CD4-positive, alpha-beta T cell (primary cell): ENCODE data around the gene GIMAP5. TPM values are rescaled to one million over a fixed set of nuclear protein-coding genes. Genes with fewer than 3 reads are reported as not detected.

Experiments used
- ATAC-seq: fragments of 200-7000 bp; cut with Tn5 transposase; one replicate; pipeline ENCODE4 v1.10.0; 2022; ENCODE audit warnings: mild to moderate bottlenecking; ENCODE audit not compliant: poor library complexity
- CTCF ChIA-PET: fragments of 350-600 bp; sonication (Branson Sonifier 250); formaldehyde crosslinking; loops from one replicate; lab custom pipeline; 2021; ENCODE audit warnings: antibody characterized with exemption, inconsistent platforms; lab: Charles Lee
- POLR2A ChIA-PET: fragments of 350-600 bp; sonication (Branson Sonifier 250); formaldehyde crosslinking; loops from one replicate; lab custom pipeline; 2021; ENCODE audit warnings: antibody characterized with exemption, inconsistent platforms; lab: Charles Lee
- DNase-seq, 14 experiments: peaks; one replicate each; pipeline ENCODE4 v3.0.0-alpha.2; 2013 to 2020; ENCODE audit warnings: mixed read lengths in 2 of 14
- H3K27ac ChIP-seq, 2 donors: one replicate each; pipeline versions ENCODE4 v1.5.1 to v1.7.0; 2013; ENCODE audit warnings: low read length in 2 of 2, low read depth in 1 of 2, mild to moderate bottlenecking in 1 of 2
- H3K27me3 ChIP-seq, 2 experiments: 1 replicate in 1 of 2; 2 replicates in 1 of 2; pipeline versions ENCODE4 v1.6.1 to v1.7.0; 2013; ENCODE audit warnings: low read length in 2 of 2, control low read depth in 1 of 2, mild to moderate bottlenecking in 1 of 2, moderate library complexity in 1 of 2; ENCODE audit not compliant: insufficient read depth in 2 of 2, control insufficient read depth in 1 of 2
- H3K36me3 ChIP-seq: one replicate; pipeline ENCODE4 v1.6.1; 2013; ENCODE audit warnings: low read length, control low read depth; ENCODE audit not compliant: insufficient read depth
- H3K4me1 ChIP-seq: one replicate; pipeline ENCODE4 v1.6.1; 2013; ENCODE audit warnings: low read length, control low read depth; ENCODE audit not compliant: insufficient read depth
- H3K4me3 ChIP-seq: one replicate; pipeline ENCODE4 v1.5.1; 2013; ENCODE audit warnings: mild to moderate bottlenecking, low read length, moderate library complexity
- H3K9me3 ChIP-seq, 2 experiments: 1 replicate in 1 of 2; 2 replicates in 1 of 2; pipeline versions ENCODE4 v1.6.1 to v1.7.0; 2013; ENCODE audit warnings: low read length in 2 of 2, mild to moderate bottlenecking in 2 of 2, control low read depth in 1 of 2, moderate library complexity in 1 of 2; ENCODE audit not compliant: control insufficient read depth in 1 of 2, insufficient read depth in 1 of 2
- H3K27ac Mint-ChIP-seq: one replicate; pipeline ENCODE4 v1.8.0; 2020; ENCODE audit warnings: mixed read lengths
- H3K27me3 Mint-ChIP-seq: one replicate; pipeline ENCODE4 v1.8.0; 2021; ENCODE audit warnings: mixed read lengths
- H3K36me3 Mint-ChIP-seq: one replicate; pipeline ENCODE4 v1.8.0; 2021; ENCODE audit warnings: low read depth, mixed read lengths
- H3K4me1 Mint-ChIP-seq: one replicate; pipeline ENCODE4 v1.8.0; 2021; ENCODE audit warnings: low read depth, mixed read lengths
- H3K4me3 Mint-ChIP-seq: one replicate; pipeline ENCODE4 v1.8.0; 2020; ENCODE audit warnings: mild to moderate bottlenecking, mixed read lengths
- H3K9me3 Mint-ChIP-seq: one replicate; pipeline ENCODE4 v1.8.0; 2020; ENCODE audit warnings: mixed read lengths
- CTCF ChIP-seq: fragments of 200-600 bp; IDR thresholded peaks from one replicate; pipeline ENCODE4 v1.8.0; 2022; ENCODE audit warnings: antibody characterized with exemption, mild to moderate bottlenecking
- intact Hi-C, 2 experiments: fragments of 100-400 bp; cut with DNase I in 1 of 2; cut with micrococcal nuclease in 1 of 2; formaldehyde crosslinking; loops; one replicate each; pipeline versions ENCODE4 v1.15.1 to v1.9.0; 2023 to 2025; cut with DNase I, micrococcal nuclease
- total RNA-seq, 174 experiments: library from RNA in 2 of 174; stranded (reverse) in 2 of 174; gene quantifications; one replicate each; pipeline ENCODE4 v1.2.3 and lab custom pipeline; 2021 to 2026

Gene GIMAP5
- total RNA-seq, 2 experiments from 2014 or later, result 31.3 to 35.2 TPM

- no peak overlapping the region for H3K4me3 ChIP-seq
- H3K27ac ChIP-seq, result no peak overlapping the region
- no peak for TF ChIP-seq CTCF
- CTCF ChIA-PET, result interaction anchor here (0.8 kb wide), 1 partner anchor 54 kb away, joined by 3 read pairs; no protein-coding TSS in a partner anchor
- no peaks in the 10 kb centered on the region for H3K27me3 Mint-ChIP-seq
- H3K27me3 ChIP-seq, result no peaks in the 10 kb centered on the region
- ATAC-seq (no peak), DNase-seq (no peak)
- POLR2A ChIA-PET, result interaction anchor here (0.7 to 1.2 kb wide), 6 partner anchors 12 to 183 kb away, joined by 3 to 6 read pairs (median 3); partner anchors contain the start of genes GIMAP1, GIMAP2 and GIMAP6
- H3K27ac Mint-ChIP-seq, result no peak overlapping the region
- intact Hi-C loops, result loop anchor here in 1 of 2 experiments (5.0 kb wide), 1 partner anchor 121 kb away; no protein-coding TSS in a partner anchor
- no peak overlapping the region for H3K4me3 Mint-ChIP-seq
- H3K4me1 Mint-ChIP-seq, result no peaks in the 10 kb centered on the region
- no peaks in the 10 kb centered on the region for H3K36me3 ChIP-seq
- no peaks in the 10 kb centered on the region for H3K4me1 ChIP-seq
- H3K9me3 ChIP-seq, result peaks cover 8 to 63% of the 10 kb centered on the region in 2 experiments
- H3K9me3 Mint-ChIP-seq, result peaks cover 31% of the 10 kb centered on the region
- peaks cover 68% of the 10 kb centered on the region for H3K36me3 Mint-ChIP-seq
Measured at GRCh38 chr7:150703209-150703608, 34.0 kb upstream of the GIMAP5 start.

GRCh38 chr7:150715293-150715692 is 21.9 kb upstream of the GIMAP5 start:
- Histone ChIP-seq H3K4me3 (peak overlapping the region; percentile 79), H3K27me3 (no peaks in the 10 kb centered on the region), H3K9me3 (peaks cover 6% of the 10 kb centered on the region in 2 experiments), H3K27ac (peak overlapping the region; percentile 81 to 83), H3K4me1 (peaks cover 42% of the 10 kb centered on the region), H3K36me3 (peaks cover 20% of the 10 kb centered on the region)
- CTCF ChIA-PET, result interaction anchor here (1.0 to 4.4 kb wide), 17 partner anchors 10 to 311 kb away, joined by 3 to 29 read pairs (median 5); partner anchors contain the start of genes GIMAP5, GIMAP6 and GIMAP8
- no peak for TF ChIP-seq CTCF
- DNase-seq, result peak in 4 of 14 experiments; percentile 12 to 57 (median 50)
- Mint-ChIP-seq H3K27ac (peak overlapping the region; percentile 87), H3K27me3 (no peaks in the 10 kb centered on the region), H3K9me3 (peaks cover 3% of the 10 kb centered on the region), H3K4me1 (peaks cover 71% of the 10 kb centered on the region), H3K36me3 (peaks cover 71% of the 10 kb centered on the region), H3K4me3 (peak overlapping the region; percentile 100)
- POLR2A ChIA-PET, result interaction anchor here (1.0 to 5.4 kb wide), 30 partner anchors 9 to 265 kb away, joined by 3 to 88 read pairs (median 10); partner anchors contain the start of genes GIMAP2, GIMAP4, GIMAP5 and GIMAP6
- no peak for ATAC-seq
- intact Hi-C loops, result loop anchor here (5.0 kb wide), 3 partner anchors 37 to 42 kb away; no protein-coding TSS in a partner anchor

- ChIA-PET CTCF (interaction anchor here (1.0 to 4.4 kb wide), 22 partner anchors 9 to 311 kb away, joined by 3 to 29 read pairs (median 4); partner anchors contain the start of genes GIMAP5, GIMAP6 and GIMAP8), POLR2A (interaction anchor here (0.6 to 5.4 kb wide), 47 partner anchors 9 to 268 kb away, joined by 3 to 88 read pairs (median 7); partner anchors contain the start of genes GIMAP2, GIMAP4, GIMAP5 and GIMAP6)
- H3K27me3 Mint-ChIP-seq, result no peaks in the 10 kb centered on the region
- no peak for TF ChIP-seq CTCF
- peak overlapping the region; percentile 100 for H3K4me3 Mint-ChIP-seq
- peaks cover 76% of the 10 kb centered on the region for H3K36me3 Mint-ChIP-seq
- intact Hi-C loops, result loop anchor here (2.0 to 5.0 kb wide), 4 partner anchors 21 to 42 kb away; partner anchors contain the start of gene GIMAP5 (in 1 of the 2)
- ATAC-seq, result no peak
- peaks cover 6 to 10% of the 10 kb centered on the region in 2 experiments for H3K9me3 ChIP-seq
- peak in 1 of 14 experiments; percentile 38 for DNase-seq
- peak overlapping the region; percentile 81 to 83 for H3K27ac ChIP-seq
- H3K4me3 ChIP-seq, result peak overlapping the region; percentile 79
- peak overlapping the region; percentile 87 for H3K27ac Mint-ChIP-seq
- no peaks in the 10 kb centered on the region for H3K27me3 ChIP-seq
- H3K36me3 ChIP-seq, result peaks cover 25% of the 10 kb centered on the region
- H3K9me3 Mint-ChIP-seq, result peaks cover 3% of the 10 kb centered on the region
- H3K4me1 ChIP-seq, result peaks cover 46% of the 10 kb centered on the region
- H3K4me1 Mint-ChIP-seq, result peaks cover 72% of the 10 kb centered on the region
Measured at GRCh38 chr7:150715738-150716137, 21.5 kb upstream of the GIMAP5 start.
